ENCODE measurements around the gene OR4D9.
A peak's percentile ranks its signal among the peaks of the same experiment; 100 is the strongest.
"Not testable (repeated sequence)": the region's sequence is repeated elsewhere in the genome, so short reads cannot be mapped to it uniquely, and the experiment has no call there.

OR4D9 gene

GRCh38 chr11:59510941-59511589, at the start of gene OR4D9:
Gene OR4D9 (plus strand): TSS chr11:59511539. CDS start chr11:59514913, 3,374 bp downstream.
- no peak for DNase-seq (ENCODE audit: low read depth in 3 of 3)

- no peak for DNase-seq (ENCODE audit: low read depth in 3 of 3)
Observed at GRCh38 chr11:59463190-59463641, 48.1 kb upstream of the OR4D9 start.

GRCh38 chr11:59473015-59473414, 38.3 kb upstream of the OR4D9 start, which contains the start of gene OR4D10:
Gene OR4D10 (plus strand): TSS chr11:59473315. CDS start chr11:59477430, 4,115 bp downstream.
- no peak for DNase-seq (ENCODE audit: low read depth in 3 of 3)

GRCh38 chr11:59475176-59475575, 36.2 kb upstream of the OR4D9 start:
- DNase-seq (ENCODE audit: low read depth in 3 of 3), result no peak

GRCh38 chr11:59479906-59480305, 31.4 kb upstream of the OR4D9 start:
- DNase-seq (ENCODE audit: low read depth in 3 of 3), result no peak

GRCh38 chr11:59480359-59480758, 31.0 kb upstream of the OR4D9 start:
- DNase-seq (ENCODE audit: low read depth in 3 of 3), result no peak

GRCh38 chr11:59501931-59502330, 9.4 kb upstream of the OR4D9 start:
- no peak for DNase-seq (ENCODE audit: low read depth in 3 of 3)

- no peak for DNase-seq (ENCODE audit: low read depth in 3 of 3)
Observed at GRCh38 chr11:59503276-59503675, 8.1 kb upstream of the OR4D9 start, which contains the start of gene OR4D11. Gene OR4D11 (plus strand): TSS chr11:59503576. CDS start chr11:59503576, 0 bp downstream.

GRCh38 chr11:59511675-59512074, 336 bp downstream of the OR4D9 start:
- no peak for DNase-seq (ENCODE audit: low read depth in 3 of 3)

GRCh38 chr11:59520139-59520538, 8.8 kb downstream of the OR4D9 start:
- DNase-seq (ENCODE audit: low read depth in 3 of 3), result not testable (repeated sequence)

GRCh38 chr11:59520741-59521140, 9.4 kb downstream of the OR4D9 start:
- no peak for DNase-seq (ENCODE audit: low read depth in 3 of 3)

GRCh38 chr11:59523541-59523940, 12.2 kb downstream of the OR4D9 start:
- no peak for DNase-seq (ENCODE audit: low read depth in 3 of 3)

GRCh38 chr11:59528711-59529110, 17.4 kb downstream of the OR4D9 start:
- no peak for DNase-seq (ENCODE audit: low read depth in 3 of 3)

- no peak for DNase-seq (ENCODE audit: low read depth in 3 of 3)
Observed at GRCh38 chr11:59532620-59533019, 21.3 kb downstream of the OR4D9 start.

- DNase-seq (ENCODE audit: low read depth in 3 of 3), result no peak
Observed at GRCh38 chr11:59534676-59535075, 23.3 kb downstream of the OR4D9 start.

- no peak for DNase-seq (ENCODE audit: low read depth in 3 of 3)
Observed at GRCh38 chr11:59542142-59542810, 30.9 kb downstream of the OR4D9 start.

GRCh38 chr11:59543713-59544112, 32.4 kb downstream of the OR4D9 start:
- not testable (repeated sequence) for DNase-seq (ENCODE audit: low read depth in 3 of 3)

GRCh38 chr11:59544869-59545178, 33.5 kb downstream of the OR4D9 start:
- no peak for DNase-seq (ENCODE audit: low read depth in 3 of 3)

GRCh38 chr11:59545179-59546020, 34.1 kb downstream of the OR4D9 start:
- no peak for DNase-seq (ENCODE audit: low read depth in 3 of 3)

- not testable (repeated sequence) for DNase-seq (ENCODE audit: low read depth in 3 of 3)
Observed at GRCh38 chr11:59547605-59548308, 36.4 kb downstream of the OR4D9 start.

- DNase-seq (ENCODE audit: low read depth in 3 of 3), result no peak
Observed at GRCh38 chr11:59548309-59548656, 36.9 kb downstream of the OR4D9 start.

GRCh38 chr11:59550368-59550841, 39.1 kb downstream of the OR4D9 start:
- DNase-seq (ENCODE audit: low read depth in 3 of 3), result peak; percentile 77 to 93 (median 85)

All from stimulated activated CD4-positive, alpha-beta T cell treated with anti-CD3 and anti-CD28 coated beads, TNF-alpha, amount 100 ng/mL, for 48 hours (primary cell).